ENCODE measurements around the gene MIS18A.

Gene MIS18A

DNA sequence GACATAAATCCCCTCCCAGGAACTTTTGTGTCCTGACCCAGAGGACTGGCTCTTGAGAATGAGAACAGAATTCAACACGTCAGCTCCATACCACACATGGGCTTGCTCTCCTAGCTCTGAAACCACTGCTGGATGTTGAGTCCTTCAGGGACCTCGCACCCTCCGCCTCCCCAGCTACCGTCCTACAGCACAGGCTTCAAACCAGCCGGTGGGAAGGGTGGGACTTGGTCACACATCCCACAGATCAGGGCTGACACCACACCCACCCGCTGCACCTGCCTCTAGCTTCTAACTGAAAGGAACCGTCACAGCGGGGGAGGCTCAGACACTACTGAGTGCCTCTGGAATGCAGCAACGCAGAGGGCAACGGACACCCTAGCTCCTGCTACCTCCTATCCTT lies 43.8 kb upstream of the MIS18A start:
- no peaks in the 10 kb centered on the region for H3K9me3 ChIP-seq (ENCODE audit: insufficient read depth, low read depth, low read length)
- no peaks in the 10 kb centered on the region for H3K4me1 ChIP-seq (ENCODE audit: insufficient read depth, low read length, poor library complexity, severe bottlenecking)
- no peaks in the 10 kb centered on the region for H3K9me2 ChIP-seq (replicated peaks; ENCODE audit: low read depth, low read length)
- no peaks in the 10 kb centered on the region for H3K27me3 ChIP-seq (ENCODE audit: insufficient read depth, low read length, poor library complexity, severe bottlenecking)
- H3K79me2 ChIP-seq (ENCODE audit: insufficient read depth, low read length), result no peaks in the 10 kb centered on the region
- no peak overlapping the region for H3K9ac ChIP-seq (ENCODE audit: low read depth, low read length, poor library complexity, severe bottlenecking)
- H3K4me3 ChIP-seq (ENCODE audit: low read length, poor library complexity, severe bottlenecking), result no peak overlapping the region
- H3K36me3 ChIP-seq (ENCODE audit: insufficient read depth, low read length), result peaks cover 32% of the 10 kb centered on the region; the same call in 1 of the 2 replicates
- no peak overlapping the region for H3K4me2 ChIP-seq (ENCODE audit: low read depth, low read length, poor library complexity, severe bottlenecking)
- H2AFZ ChIP-seq (ENCODE audit: low read length), result no peak overlapping the region
- no peaks in the 10 kb centered on the region for H4K20me1 ChIP-seq (ENCODE audit: insufficient read depth, low read length, poor library complexity, severe bottlenecking)
- TF ChIP-seq, protein P1, sequence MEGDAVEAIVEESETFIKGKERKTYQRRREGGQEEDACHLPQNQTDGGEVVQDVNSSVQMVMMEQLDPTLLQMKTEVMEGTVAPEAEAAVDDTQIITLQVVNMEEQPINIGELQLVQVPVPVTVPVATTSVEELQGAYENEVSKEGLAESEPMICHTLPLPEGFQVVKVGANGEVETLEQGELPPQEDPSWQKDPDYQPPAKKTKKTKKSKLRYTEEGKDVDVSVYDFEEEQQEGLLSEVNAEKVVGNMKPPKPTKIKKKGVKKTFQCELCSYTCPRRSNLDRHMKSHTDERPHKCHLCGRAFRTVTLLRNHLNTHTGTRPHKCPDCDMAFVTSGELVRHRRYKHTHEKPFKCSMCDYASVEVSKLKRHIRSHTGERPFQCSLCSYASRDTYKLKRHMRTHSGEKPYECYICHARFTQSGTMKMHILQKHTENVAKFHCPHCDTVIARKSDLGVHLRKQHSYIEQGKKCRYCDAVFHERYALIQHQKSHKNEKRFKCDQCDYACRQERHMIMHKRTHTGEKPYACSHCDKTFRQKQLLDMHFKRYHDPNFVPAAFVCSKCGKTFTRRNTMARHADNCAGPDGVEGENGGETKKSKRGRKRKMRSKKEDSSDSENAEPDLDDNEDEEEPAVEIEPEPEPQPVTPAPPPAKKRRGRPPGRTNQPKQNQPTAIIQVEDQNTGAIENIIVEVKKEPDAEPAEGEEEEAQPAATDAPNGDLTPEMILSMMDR (conservative IDR thresholded peaks at IDR 0.05; ENCODE audit: low read length), result no peak
- no peak for TF ChIP-seq EZH2phosphoT487 (IDR thresholded peaks at IDR 0.05; ENCODE audit: borderline replicate concordance)
- H3F3A ChIP-seq (ENCODE audit: low read depth), result no peaks in the 10 kb centered on the region

DNA sequence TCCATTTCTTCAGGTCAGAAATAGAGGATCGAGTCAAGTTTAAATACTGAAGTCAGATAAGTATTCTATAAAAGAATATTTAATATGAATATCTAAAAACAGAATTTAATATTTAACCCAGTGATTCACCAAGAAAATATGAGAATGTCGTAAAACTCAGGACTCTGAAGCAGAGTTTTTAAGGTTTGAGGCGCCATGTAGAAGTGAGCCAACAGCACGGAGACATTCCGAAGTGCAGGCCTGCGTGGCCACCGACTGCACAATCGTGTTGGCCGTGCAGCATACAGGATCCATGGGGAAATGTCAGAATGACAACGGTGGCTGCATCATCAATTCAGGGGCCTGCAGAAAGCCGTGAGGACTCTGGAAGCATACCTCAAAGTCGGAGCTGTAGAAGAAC lies 43.3 kb upstream of the MIS18A start:
- H4K20me1 ChIP-seq (ENCODE audit: insufficient read depth, low read length, poor library complexity, severe bottlenecking), result no peaks in the 10 kb centered on the region
- H3K9me3 ChIP-seq (ENCODE audit: insufficient read depth, low read depth, low read length), result no peaks in the 10 kb centered on the region
- H3K79me2 ChIP-seq (ENCODE audit: insufficient read depth, low read length), result no peaks in the 10 kb centered on the region
- H3K36me3 ChIP-seq (ENCODE audit: insufficient read depth, low read length), result peaks cover 32% of the 10 kb centered on the region; the same call in 1 of the 2 replicates
- H3K9me2 ChIP-seq (replicated peaks; ENCODE audit: low read depth, low read length), result no peaks in the 10 kb centered on the region
- H3K27me3 ChIP-seq (ENCODE audit: insufficient read depth, low read length, poor library complexity, severe bottlenecking), result no peaks in the 10 kb centered on the region
- no peak overlapping the region for H3K4me3 ChIP-seq (ENCODE audit: low read length, poor library complexity, severe bottlenecking)
- no peaks in the 10 kb centered on the region for H3F3A ChIP-seq (ENCODE audit: low read depth)
- H3K4me2 ChIP-seq (ENCODE audit: low read depth, low read length, poor library complexity, severe bottlenecking), result no peak overlapping the region
- no peak for TF ChIP-seq EZH2phosphoT487 (IDR thresholded peaks at IDR 0.05; ENCODE audit: borderline replicate concordance)
- TF ChIP-seq, protein P1 (conservative IDR thresholded peaks at IDR 0.05; ENCODE audit: low read length), result no peak
- H3K4me1 ChIP-seq (ENCODE audit: insufficient read depth, low read length, poor library complexity, severe bottlenecking), result no peaks in the 10 kb centered on the region
- no peak overlapping the region for H3K9ac ChIP-seq (ENCODE audit: low read depth, low read length, poor library complexity, severe bottlenecking)
- H2AFZ ChIP-seq (ENCODE audit: low read length), result no peak overlapping the region

DNA sequence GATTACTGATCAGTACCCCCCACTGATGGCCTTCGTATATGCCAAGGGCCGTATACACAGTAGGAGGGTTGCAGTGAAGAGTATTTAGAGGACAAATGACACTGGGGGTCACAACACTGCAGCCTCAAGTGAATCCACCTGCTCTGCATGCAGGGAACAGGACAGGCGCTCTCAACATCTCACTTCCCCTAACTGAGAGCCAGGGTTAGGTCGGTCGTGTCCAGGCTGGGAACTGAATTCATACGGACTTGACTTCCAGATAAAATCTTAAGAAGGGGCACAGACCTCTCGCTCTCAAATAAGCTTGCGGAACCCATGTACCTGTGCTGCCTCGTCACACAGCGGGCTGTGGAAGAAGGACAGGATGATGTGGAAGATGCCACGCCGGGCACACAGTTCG lies 42.6 kb upstream of the MIS18A start:
- Histone ChIP-seq H3K79me2 (ENCODE audit: insufficient read depth, low read length) (no peaks in the 10 kb centered on the region), H3K4me2 (ENCODE audit: low read depth, low read length, poor library complexity, severe bottlenecking) (no peak overlapping the region), H4K20me1 (ENCODE audit: insufficient read depth, low read length, poor library complexity, severe bottlenecking) (no peaks in the 10 kb centered on the region), H3K36me3 (ENCODE audit: insufficient read depth, low read length) (peaks cover 32% of the 10 kb centered on the region; the same call in 1 of the 2 replicates), H3K9me2 (replicated peaks; ENCODE audit: low read depth, low read length) (no peaks in the 10 kb centered on the region), H3K4me3 (ENCODE audit: low read length, poor library complexity, severe bottlenecking) (no peak overlapping the region), H3K9ac (ENCODE audit: low read depth, low read length, poor library complexity, severe bottlenecking) (no peak overlapping the region), H3K27me3 (ENCODE audit: insufficient read depth, low read length, poor library complexity, severe bottlenecking) (no peaks in the 10 kb centered on the region), H3F3A (ENCODE audit: low read depth) (no peaks in the 10 kb centered on the region), H3K4me1 (ENCODE audit: insufficient read depth, low read length, poor library complexity, severe bottlenecking) (no peaks in the 10 kb centered on the region), H2AFZ (ENCODE audit: low read length) (no peak overlapping the region), H3K9me3 (ENCODE audit: insufficient read depth, low read depth, low read length) (no peaks in the 10 kb centered on the region)
- TF ChIP-seq, protein P1 (conservative IDR thresholded peaks at IDR 0.05; ENCODE audit: low read length), result no peak
- TF ChIP-seq EZH2phosphoT487 (IDR thresholded peaks at IDR 0.05; ENCODE audit: borderline replicate concordance), result no peak
